Measurements from ENCODE around the gene RCCD1. TPM values are rescaled to one million over a fixed set of nuclear protein-coding genes. Genes with fewer than 3 reads are reported as not detected.

The RCCD1 gene
- total RNA-seq, 1 experiment from 2014 or later: 26.1 TPM

GRCh38 chr15:90916461-90916860, 38.2 kb upstream of the RCCD1 start:
- ChIA-PET POLR2A (no interaction called here), CTCF (no interaction called here)
- Mint-ChIP-seq H3K27me3 (ENCODE audit: insufficient read depth, unreplicated experiment) (no peaks in the 10 kb centered on the region), H3K9me3 (ENCODE audit: unreplicated experiment) (no peaks in the 10 kb centered on the region), H3K27ac (ENCODE audit: unreplicated experiment) (no peak overlapping the region), H3K4me1 (ENCODE audit: low read depth, unreplicated experiment) (no peaks in the 10 kb centered on the region), H3K36me3 (ENCODE audit: insufficient read depth, unreplicated experiment) (peaks cover 28% of the 10 kb centered on the region), H3K4me3 (ENCODE audit: unreplicated experiment) (no peak overlapping the region)
- no peak overlapping the region for H3K4me3 ChIP-seq (ENCODE audit: low read depth, low read length)
- H3K9me3 ChIP-seq: no peaks in the 10 kb centered on the region
- no peaks in the 10 kb centered on the region for H3K36me3 ChIP-seq (ENCODE audit: control insufficient read depth, insufficient read depth, low read length)
- H3K4me1 ChIP-seq: no peaks in the 10 kb centered on the region
- BruUV-seq (replicated peaks): no TSS peak
- TF ChIP-seq CTCF (IDR thresholded peaks at IDR 0.05; ENCODE audit: insufficient read depth in 1 of 2, low read depth in 1 of 2, low read length in 1 of 2, severe bottlenecking in 1 of 2, unreplicated experiment in 1 of 2): no peak
- intact Hi-C loops (cut with micrococcal nuclease; ENCODE audit: unreplicated experiment): no loop called here
- no peaks in the 10 kb centered on the region for H3K27me3 ChIP-seq (replicated peaks; ENCODE audit: control insufficient read depth, insufficient read depth, low read length)
- DNase-seq: no peak

- ChIA-PET POLR2A (no interaction called here), CTCF (interaction anchor here (1.2 kb wide), 1 partner anchor 14 kb away, joined by 3 read pairs; no protein-coding TSS in a partner anchor)
- Mint-ChIP-seq H3K27me3 (ENCODE audit: insufficient read depth, unreplicated experiment) (no peaks in the 10 kb centered on the region), H3K27ac (ENCODE audit: unreplicated experiment) (no peak overlapping the region), H3K36me3 (ENCODE audit: insufficient read depth, unreplicated experiment) (peaks cover 31% of the 10 kb centered on the region), H3K4me1 (ENCODE audit: low read depth, unreplicated experiment) (no peaks in the 10 kb centered on the region), H3K4me3 (ENCODE audit: unreplicated experiment) (no peak overlapping the region), H3K9me3 (ENCODE audit: unreplicated experiment) (no peaks in the 10 kb centered on the region)
- TF ChIP-seq CTCF (IDR thresholded peaks at IDR 0.05; ENCODE audit: insufficient read depth in 1 of 2, low read depth in 1 of 2, low read length in 1 of 2, severe bottlenecking in 1 of 2, unreplicated experiment in 1 of 2): no peak
- intact Hi-C loops (cut with micrococcal nuclease; ENCODE audit: unreplicated experiment): no loop called here
- DNase-seq: no peak
- Histone ChIP-seq H3K27me3 (replicated peaks; ENCODE audit: control insufficient read depth, insufficient read depth, low read length) (no peaks in the 10 kb centered on the region), H3K9me3 (no peaks in the 10 kb centered on the region), H3K4me1 (no peaks in the 10 kb centered on the region), H3K4me3 (ENCODE audit: low read depth, low read length) (no peak overlapping the region), H3K36me3 (ENCODE audit: control insufficient read depth, insufficient read depth, low read length) (no peaks in the 10 kb centered on the region)
- BruUV-seq (replicated peaks): no TSS peak
These were observed 37.1 kb upstream of the RCCD1 start for GRCh38 chr15:90917569-90917968.

- BruUV-seq (replicated peaks): no TSS peak
These were observed 36.5 kb upstream of the RCCD1 start for GRCh38 chr15:90918034-90918788.

More at GRCh38 chr15:90918034-90918788, 36.5 kb upstream of the RCCD1 start:
- H3K27me3 Mint-ChIP-seq (ENCODE audit: insufficient read depth, unreplicated experiment): no peaks in the 10 kb centered on the region
- H3K4me1 Mint-ChIP-seq (ENCODE audit: low read depth, unreplicated experiment): no peaks in the 10 kb centered on the region
- Histone ChIP-seq H3K4me1 (no peaks in the 10 kb centered on the region), H3K27me3 (replicated peaks; ENCODE audit: control insufficient read depth, insufficient read depth, low read length) (no peaks in the 10 kb centered on the region), H3K36me3 (ENCODE audit: control insufficient read depth, insufficient read depth, low read length) (no peaks in the 10 kb centered on the region), H3K4me3 (ENCODE audit: low read depth, low read length) (no peak overlapping the region), H3K9me3 (no peaks in the 10 kb centered on the region)
- no peaks in the 10 kb centered on the region for H3K9me3 Mint-ChIP-seq (ENCODE audit: unreplicated experiment)
- H3K36me3 Mint-ChIP-seq (ENCODE audit: insufficient read depth, unreplicated experiment): peaks cover 31% of the 10 kb centered on the region
- no peak overlapping the region for H3K4me3 Mint-ChIP-seq (ENCODE audit: unreplicated experiment)
- H3K27ac Mint-ChIP-seq (ENCODE audit: unreplicated experiment): no peak overlapping the region
- no peak for TF ChIP-seq CTCF (IDR thresholded peaks at IDR 0.05; ENCODE audit: insufficient read depth in 1 of 2, low read depth in 1 of 2, low read length in 1 of 2, severe bottlenecking in 1 of 2, unreplicated experiment in 1 of 2)
- ChIA-PET POLR2A (no interaction called here), CTCF (interaction anchor here (1.2 kb wide), 1 partner anchor 13 kb away, joined by 3 read pairs; no protein-coding TSS in a partner anchor)
- DNase-seq: no peak
- intact Hi-C loops (cut with micrococcal nuclease; ENCODE audit: unreplicated experiment): no loop called here

All from Caco-2 (cell line).